Placental pericyte (primary cell): ENCODE data around the gene NAP1L4. TPM values are rescaled to one million over a fixed set of nuclear protein-coding genes. Genes with fewer than 3 reads are reported as not detected.

Source experiments
- small RNA-seq: library from RNA; depleted of rRNA; stranded (forward); fragments of <200 nt; gene quantifications from one replicate; pipeline ENCODE3, GENCODE V24; 2012; ENCODE audit warnings: low replicate concordance
- total RNA-seq: library from RNA; depleted of rRNA; stranded (reverse); fragments of >200 nt; gene quantifications from 2 replicates; pipeline ENCODE4 v1.2.3, GENCODE V29; 2012

The NAP1L4 gene, protein sequence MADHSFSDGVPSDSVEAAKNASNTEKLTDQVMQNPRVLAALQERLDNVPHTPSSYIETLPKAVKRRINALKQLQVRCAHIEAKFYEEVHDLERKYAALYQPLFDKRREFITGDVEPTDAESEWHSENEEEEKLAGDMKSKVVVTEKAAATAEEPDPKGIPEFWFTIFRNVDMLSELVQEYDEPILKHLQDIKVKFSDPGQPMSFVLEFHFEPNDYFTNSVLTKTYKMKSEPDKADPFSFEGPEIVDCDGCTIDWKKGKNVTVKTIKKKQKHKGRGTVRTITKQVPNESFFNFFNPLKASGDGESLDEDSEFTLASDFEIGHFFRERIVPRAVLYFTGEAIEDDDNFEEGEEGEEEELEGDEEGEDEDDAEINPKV
- total RNA-seq, result 66.5 and 125 TPM in 2 replicates

DNA sequence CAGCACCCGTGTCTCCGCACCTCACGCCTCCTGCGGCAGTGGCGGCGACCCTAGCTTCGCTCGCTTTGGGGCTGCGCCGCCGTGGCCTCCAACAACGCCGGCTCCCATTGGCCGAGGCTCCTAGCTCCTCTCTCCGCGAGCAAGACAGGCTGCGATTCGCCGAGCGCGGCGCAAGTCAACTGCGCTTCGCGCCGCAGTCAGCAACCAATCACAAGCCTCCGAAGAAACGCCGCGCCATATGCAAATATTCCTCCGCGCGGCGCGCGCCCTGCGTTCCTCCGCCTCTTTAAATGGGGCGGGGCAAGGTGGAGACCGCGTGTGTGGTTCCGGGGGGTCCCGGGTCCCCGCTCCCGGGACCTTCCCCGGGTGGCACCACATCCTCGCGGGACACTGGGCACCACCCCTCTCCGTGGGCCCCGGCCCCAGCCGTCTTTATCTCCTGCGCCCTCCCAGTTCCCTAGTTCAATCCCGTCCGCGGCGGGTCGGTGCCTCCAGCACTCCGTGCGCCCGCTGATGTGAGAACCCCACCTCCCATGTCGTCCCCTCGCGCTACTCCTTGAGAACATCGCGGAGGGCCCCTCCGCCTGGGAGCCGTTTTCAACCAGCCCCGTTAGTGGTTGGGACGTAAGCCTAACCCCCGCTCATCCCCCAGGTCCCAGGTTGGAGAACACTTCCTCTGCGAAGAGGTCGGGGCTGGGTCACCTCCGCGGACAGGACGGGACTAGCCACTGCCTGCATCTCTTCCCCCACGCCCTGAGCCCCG lies at the start of gene NAP1L4:
Gene NAP1L4 (minus strand): TSS at position 96 of the 763 bp plus-strand sequence. CDS start 13,109 bp downstream, outside the sequence.

DNA sequence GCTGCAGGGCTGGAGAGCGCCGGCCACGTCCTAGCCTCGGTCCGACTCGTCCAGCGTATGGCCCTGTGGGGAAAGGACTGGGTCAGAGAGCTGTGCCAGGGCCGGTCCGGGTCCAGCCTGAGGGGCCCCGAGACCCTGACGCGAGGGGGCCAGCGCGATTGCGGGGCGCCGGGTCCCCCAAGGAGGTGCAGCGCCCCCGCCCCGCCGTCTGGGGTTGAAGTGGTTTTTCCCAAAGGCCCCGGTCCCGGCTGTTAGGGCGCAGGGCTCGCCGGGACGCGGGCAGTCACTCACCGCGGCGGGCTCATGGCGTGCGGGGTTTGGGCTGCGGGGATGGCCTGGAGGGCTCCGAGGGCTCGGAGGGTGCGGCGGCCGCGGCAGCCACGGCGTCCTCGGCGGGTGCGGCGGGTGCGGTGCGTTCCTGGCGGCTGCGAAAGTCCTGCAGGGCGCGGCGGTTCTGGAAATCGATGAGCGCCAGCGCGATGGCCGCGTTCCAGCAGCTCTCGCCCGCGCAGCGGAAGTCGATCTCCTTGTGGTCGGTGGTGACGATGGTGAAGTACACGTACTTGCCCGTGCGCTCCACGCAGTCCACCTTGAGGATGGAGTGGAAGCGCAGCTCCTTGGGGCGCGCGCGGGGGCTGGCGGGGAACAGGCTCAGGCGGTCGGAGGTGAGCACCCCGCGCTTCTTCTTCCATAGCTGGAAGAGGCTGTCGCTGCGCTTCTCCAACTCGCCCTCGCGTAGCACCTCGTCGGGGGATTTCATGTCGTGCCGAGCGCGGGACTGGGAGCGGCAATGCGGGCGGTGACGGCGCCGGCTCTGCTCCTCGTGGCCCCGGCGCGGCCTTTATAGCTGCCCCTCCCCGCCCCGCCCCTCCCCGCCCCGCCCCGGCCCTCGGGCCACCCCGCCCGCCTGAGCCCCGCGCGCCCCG lies 63.3 kb downstream of the NAP1L4 start, which contains the start of gene PHLDA2:
Gene PHLDA2 (minus strand): TSS at position 816 of the 926 bp plus-strand sequence. CDS start 56 bp downstream, at position 760.

Small RNA genes within 50 kb of the gene (small RNA-seq; reads per million reads assigned to genes)
- 18.9 reads per million, percentile 96 among the genes with 10 or more reads in this experiment for gene SNORA54

Other genes starting within 250 kb of the NAP1L4 start
- 1.7 and 16.2 TPM in 2 replicates for gene CDKN1C, start 106.6 kb downstream of the NAP1L4 start, total RNA-seq
- 15.3 and 33.4 TPM in 2 replicates for gene PHLDA2, start 62.9 kb downstream of the NAP1L4 start, total RNA-seq
- gene CARS1, start 65.1 kb upstream of the NAP1L4 start, total RNA-seq, result 72.4 and 100 TPM in 2 replicates
- 30.9 and 52.1 TPM in 2 replicates for gene OSBPL5, start 173.0 kb upstream of the NAP1L4 start, total RNA-seq
- not detected in 2 replicates for gene MRGPRG, start 226.5 kb upstream of the NAP1L4 start, total RNA-seq
- gene MRGPRE, start 240.1 kb upstream of the NAP1L4 start, total RNA-seq, result not detected in 2 replicates